GM19238 (cell line): ENCODE data around the gene SZT2.

Source experiments
- DNase-seq: peaks from one replicate; pipeline ENCODE4 v3.0.0; 2011; ENCODE audit warnings: low spot score; ENCODE audit not compliant: insufficient read length

The SZT2 gene

DNA sequence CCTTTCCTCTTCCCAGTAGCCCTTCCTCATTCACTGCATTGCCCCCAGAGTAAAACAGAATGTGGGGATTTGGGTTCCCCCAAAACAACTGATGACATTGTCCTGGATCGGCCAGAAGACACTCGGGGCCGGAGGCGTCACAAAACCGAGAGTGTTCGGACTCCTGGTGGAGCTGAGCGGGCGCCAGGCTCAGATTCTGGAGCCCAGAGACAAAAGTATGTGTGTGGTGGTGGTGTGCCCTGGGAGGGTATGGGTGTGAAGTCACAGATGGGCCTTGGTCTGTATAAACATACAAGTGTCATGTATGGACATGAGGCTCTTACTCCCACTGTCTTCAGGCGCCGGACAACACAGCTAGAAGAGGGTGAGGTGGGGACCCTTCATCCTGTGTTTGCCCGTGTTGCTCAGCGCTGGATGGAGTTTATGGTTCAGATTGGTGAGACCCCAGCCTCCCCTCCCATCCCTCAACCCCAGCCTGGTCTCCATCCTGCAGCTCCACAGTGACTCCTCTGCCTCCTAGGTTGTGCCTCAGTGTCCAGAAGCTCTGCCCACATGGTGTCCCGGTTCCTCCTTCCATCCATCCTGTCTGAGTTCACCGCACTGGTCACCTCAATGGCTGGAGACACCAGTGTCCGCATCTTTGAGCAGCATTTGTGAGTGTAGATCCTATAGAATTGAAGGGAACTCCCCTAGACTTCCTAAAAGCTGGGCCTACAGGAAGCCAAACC is 51.6 kb downstream of the SZT2 start:
- DNase-seq = no peak

DNA sequence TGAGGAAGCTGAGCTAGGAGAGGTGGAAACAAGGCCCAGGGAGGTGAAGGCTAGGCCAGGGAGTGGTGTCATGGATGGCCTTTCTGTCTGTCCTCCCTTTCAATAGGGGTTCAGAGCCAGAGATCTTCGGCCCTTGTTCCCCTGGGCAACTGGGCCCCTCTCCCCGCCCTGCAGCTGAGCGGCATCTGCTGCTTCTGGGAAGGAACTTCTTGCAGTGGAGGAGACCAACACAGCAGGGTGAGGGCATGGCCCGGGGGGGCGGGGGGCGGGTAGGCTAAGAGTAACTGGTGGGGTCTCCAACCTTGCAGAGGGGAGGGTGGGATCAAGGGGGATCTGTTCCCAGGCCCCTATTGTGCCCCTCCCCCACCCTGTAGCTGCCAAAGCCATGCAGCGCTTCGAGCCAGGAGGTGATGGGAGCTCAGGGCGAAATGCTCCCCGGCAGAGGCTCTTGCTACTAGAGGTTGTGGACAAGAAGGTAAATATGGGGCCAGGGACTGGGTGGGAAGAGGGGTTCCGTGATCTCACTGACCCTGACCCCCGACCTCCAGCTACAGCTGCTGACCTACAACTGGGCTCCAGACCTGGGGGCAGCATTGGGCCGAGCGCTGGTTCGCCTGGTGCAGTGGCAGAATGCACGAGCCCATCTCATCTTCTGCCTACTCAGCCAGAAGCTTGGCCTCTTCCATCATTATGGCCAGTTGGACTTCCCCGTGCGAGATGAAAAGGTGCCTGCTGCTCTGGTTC is 52.4 kb downstream of the SZT2 start:
- DNase-seq = no peak

DNA sequence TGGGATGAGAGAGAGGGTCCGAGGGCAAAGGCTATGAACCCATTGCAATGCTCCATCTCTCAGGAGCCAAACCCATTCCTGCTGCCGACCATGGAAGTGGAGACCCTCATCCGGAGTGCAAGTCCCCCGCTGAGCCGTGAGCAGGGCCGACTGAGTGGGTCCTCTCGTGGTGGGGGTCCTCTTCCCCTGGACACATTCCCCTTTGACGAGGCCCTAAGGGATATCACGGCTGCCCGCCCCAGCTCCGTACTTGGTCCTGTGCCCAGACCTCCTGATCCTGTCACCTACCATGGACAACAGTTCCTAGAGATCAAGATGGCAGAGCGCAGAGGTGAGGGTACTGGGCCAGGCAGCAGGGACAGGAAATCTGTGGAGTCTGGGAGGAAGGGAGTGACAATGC is 53.1 kb downstream of the SZT2 start:
- no peak for DNase-seq

DNA sequence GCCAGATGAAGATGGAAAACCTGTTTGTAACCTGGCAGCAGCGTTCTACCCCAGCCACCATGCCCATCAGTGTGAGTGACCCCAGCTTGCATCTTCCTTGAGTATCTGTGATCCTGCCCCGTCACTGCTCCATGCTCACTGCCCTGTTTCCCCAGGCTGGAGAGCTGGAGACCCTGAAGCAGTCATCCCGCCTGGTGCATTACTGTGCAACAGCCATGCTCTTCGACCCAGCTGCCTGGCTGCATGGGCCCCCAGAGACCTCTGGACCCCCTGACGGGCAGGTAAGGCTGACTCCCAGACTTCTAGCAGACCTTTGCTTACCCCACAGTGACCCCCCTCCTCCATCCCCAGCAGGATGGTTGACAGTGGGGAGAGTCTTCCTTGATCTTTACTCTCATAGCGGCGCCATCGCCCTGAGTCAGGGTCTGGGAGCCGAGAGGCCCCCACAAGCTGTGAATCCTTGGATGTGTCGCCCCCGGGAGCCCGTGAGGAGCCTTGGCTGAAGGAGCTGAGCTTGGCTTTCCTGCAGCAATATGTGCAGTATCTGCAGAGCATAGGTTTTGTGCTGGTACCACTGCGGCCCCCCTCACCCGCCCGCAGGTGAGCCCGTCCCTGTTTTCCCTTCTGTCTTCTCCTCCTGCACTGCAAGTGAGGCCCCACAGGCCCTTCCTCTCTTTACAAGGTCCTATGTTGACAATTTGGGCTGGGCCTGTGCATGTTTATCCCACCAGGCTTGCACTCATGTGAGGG is 53.7 kb downstream of the SZT2 start:
- no peak for DNase-seq

DNA sequence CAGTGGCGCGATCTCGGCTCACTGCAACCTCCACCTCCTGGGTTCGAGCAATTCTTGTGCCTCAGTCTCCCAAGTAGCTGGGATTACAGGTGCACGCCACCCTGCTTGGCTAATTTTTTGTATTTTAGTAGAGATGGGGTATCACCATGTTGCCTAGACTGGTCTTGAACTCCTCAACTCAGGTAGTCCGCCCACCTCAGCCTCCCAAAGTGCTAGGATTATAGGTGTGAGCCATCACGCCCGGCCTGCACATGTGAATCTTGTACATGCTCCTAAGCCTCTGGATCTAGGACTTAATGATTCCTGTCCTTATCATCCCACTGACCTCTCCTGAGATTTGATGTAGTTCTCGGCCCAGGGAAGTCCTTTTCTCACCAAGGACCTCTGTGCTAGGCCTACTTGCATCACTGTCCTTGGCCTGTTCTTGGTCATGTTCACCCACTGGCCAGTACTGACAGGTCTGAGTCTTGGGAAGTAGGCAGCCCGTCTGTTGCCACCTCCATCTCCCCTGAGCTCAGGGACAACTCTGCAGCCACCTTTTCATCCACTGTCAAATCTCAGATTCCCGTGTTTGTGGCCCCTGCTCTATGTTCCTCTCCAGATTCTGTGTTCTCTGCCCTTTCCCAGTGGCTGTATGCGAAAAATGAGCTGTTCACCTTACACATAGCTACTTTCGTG is 54.6 kb downstream of the SZT2 start:
- DNase-seq = no peak

DNA sequence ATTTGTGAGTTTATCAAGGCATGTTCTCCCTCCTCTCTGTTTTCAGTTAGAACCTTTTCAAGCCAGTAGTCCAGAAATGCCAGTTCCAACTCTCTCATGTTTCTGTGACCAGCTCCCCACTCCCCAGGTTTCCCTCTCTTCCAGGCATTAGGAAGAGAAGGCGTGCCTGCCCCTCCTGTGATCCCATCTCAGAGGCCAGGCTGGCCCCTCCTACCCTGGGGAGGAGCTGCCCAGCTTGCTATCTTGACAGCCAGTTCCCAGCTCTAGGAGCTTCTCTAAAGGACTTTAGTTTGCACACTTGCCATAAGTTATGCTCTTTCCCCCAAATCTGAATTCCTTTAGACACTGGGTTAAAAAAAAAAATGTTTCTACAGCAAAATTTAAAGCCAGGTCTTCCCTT is 55.1 kb downstream of the SZT2 start:
- DNase-seq = no peak

DNA sequence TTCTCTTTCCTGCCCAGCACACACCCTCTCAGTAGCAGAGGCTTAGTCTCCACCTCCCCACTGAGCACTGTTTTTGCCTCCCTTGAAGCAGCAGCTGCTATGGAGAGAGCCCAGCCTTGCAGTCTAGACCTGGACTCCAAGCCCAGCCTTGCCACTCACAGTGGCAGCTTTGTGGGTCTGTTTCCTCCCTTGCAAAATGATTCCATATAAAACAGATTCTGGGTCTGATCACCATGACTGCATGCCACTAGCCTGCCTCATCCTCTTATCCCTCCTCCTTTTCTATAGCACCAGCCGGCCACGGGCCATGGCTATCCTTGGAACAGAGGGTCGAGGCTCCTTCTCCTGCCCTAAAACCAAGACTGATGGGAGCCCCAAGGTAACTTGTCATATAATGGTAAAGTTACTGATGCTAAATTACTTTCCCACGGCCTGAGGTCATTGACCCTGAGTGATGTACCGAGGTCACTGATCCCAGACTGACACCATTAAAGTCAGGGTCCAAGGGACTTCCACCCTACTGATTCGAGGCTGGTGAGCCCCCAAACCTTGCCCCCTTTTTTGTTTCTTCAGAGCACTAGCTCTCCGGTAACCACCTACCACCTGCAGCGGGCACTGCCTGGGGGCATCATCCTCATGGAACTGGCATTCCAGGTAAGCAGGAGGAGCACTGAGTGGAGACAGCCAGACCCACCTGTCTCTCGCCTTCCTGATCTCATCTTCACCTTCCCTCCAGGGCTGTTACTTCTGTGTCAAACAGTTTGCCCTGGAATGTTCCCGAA is 56.1 kb downstream of the SZT2 start:
- no peak for DNase-seq

DNA sequence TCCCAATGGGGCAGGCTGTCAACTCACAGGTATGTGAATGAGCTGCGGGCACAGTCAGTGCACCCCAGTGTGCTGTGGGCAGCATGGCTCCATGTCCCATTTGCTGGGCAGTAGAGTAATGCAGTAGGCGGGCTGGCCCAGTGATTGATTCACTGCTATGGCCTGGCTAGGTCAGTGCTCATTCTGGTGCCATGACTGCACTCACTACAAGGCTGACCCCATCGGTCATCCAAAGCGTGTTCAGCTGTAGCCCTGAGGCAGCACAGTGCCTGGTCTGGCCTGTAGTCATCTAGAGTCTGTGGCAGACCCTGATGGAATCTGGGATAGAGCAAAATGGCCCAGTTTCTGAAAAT is 56.7 kb downstream of the SZT2 start:
- no peak for DNase-seq

DNA sequence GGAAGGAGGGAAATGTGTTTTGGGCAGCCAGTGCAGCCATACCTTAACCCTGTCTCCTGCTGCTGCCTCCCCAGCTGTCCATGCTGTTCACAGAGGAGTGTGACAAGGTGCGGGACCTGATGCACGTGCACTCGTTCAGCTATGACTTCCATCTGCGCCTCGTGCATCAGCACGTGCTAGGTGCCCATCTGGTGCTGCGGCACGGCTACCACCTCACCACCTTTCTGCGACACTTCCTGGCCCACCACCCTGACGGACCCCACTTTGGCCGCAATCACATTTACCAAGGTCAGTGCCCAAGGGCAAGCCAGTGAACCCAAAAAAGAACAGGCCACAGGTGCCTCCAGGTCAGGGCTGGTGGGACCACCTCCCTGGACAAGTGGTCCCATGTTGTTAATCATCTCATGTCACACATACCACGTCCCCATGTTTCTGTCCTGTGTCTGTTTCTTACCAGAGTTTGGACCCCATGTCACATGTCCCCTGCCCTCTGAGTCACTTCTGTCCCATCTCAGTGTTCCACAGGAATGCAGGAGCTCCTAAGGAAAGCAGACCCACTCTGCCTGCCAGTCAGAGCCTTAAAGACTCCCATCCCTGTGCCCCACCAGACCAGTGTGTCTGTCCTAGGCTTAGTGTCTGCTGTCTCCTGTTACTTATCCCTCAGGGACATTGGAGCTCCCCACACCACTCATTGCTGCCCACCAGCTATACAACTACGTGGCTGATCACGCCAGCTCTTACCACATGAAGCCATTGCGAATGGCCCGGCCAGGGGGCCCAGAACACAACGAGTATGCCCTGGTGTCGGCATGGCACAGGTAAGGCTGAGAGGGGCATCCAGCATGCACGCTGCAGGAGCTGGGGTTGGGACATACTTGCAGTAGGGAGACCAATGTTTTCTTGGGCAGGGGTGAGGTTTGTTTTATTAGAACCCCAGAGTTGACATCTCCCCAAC is 57.5 kb downstream of the SZT2 start:
- no peak for DNase-seq

DNA sequence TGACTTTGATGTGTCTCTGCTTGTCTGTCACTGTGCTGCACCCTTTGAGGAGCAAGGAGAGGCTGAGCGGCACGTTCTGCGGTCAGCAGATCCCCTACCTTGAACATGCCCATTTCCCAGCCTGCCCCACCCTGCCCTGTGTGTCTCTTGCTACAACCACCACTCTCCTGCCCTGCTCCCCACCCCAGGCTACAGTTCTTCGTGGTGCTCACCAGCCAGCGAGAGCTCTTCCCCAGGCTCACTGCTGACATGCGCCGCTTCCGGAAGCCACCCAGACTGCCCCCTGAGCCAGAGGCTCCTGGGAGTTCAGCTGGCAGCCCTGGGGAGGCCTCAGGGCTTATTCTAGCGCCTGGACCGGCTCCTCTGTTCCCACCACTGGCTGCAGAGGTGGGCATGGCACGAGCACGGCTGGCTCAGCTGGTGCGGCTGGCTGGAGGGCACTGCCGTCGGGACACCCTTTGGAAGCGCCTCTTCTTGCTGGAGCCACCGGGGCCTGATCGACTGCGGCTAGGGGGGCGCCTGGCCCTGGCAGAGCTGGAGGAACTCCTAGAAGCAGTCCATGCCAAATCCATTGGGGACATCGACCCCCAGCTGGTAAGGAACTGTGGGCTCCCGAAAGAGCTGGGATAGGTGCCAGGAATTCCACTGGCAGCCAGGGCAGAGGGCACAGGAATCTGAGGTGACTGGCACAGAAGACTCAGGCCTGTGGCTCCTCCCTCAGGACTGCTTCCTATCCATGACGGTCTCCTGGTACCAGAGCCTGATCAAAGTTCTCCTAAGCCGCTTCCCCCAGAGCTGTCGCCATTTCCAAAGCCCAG is 58.4 kb downstream of the SZT2 start:
- DNase-seq = no peak

DNA sequence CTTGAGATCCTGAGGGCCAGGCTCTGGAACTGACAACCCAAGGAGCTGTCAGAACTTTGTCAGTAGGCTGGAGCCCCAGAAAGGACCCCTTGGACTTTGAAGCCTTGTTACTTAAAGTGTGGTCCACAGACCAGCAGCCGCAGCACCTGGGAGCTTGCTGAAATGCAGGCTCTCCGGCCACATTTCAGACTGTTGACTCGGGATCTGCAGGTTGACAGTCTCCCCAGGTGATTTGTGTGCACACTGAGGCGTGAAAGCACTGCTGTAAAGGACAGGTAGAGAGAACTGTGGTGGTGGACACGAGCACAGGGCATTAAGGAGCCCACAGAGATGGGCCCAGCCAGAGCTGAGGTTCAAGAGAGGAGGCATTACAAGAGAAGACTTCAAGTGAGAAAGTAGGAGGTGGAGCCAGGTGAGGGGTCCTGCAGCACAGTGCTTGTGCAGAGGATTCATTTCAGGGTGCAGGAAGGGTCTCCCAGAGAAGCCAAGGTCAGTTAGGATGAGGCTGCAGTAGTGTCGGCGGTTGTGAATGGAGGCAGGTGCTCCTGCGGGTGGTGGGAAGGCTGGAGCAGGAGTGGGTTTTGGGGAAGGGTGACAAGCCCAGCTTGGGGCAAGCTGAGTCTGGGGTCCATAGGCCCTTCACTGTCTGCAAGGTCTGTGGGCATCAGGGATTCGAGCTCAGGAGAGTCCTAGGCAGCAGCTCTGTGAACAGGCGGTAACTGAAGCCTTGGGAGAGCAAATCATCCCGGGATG is 59.4 kb downstream of the SZT2 start:
- no peak for DNase-seq

DNA sequence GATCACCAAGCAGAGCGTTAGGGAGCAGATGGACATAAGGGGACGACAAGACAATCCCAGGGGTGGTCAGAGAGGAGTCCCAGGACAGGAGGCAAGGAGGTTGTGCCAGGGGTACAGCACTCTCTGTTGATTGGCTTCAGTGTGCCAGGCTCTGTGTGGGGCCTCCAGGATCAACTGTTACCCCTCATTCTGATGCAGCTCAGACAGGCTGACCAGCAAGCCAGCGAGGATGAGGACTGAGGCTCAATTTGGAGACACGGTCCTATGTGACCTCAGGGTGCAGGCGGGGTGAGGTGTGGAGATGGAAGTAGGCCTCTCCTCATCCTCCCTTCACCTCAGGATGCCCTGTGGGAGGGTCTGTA is 60.0 kb downstream of the SZT2 start:
- no peak for DNase-seq

DNA sequence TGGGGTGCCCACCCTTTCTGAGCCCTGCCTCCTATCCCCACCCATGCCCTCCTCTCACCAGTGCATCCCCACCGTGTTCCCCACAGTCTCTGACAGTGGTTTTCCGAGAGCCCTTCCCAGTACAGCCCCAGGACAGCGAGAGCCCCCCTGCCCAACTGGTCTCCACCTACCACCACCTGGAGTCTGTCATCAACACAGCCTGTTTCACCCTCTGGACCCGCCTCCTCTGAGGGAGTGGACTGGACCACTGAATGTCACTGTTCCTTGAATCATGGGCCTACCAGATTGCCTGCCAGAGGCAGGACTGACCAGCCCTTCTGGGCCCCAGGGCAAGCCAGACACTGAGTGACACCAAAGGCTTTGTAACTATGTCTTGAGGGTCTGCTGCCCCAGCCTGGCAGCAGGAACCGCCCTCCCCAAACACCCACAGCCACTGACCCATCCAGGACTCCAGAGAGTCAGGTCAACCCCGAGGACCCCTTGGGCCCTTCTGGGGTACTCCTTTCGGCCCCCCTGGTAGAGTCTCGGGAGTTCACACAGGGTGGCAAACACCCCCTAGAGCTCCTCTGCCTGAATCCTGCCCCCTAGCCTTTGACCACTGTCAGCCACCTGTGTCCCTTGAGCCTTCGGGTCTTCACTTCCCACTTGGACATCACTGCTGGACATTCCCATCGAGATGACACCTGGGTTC is 60.7 kb downstream of the SZT2 start:
- DNase-seq = no peak

DNA sequence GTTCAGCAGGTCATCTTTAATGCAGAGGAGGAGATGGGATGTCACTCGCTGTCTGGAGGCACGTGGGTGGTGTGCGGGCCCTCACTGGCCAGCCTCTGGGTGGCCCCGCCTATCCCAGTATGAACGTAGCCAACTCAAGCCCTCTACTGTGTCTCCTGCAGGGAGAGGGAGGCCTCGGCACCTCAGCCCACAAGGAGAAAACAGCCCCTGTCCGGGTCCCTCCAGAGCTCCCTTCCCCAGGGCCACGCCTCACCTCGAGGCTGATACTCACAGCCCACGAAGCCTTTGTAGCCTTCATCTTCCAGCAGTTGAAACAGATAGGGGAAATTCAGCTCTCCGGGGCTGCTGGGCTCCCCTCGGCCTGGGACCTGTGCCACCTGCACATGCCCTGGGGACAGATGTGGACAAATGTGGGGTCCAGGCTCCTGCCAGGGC is 61.5 kb downstream of the SZT2 start:
- DNase-seq = no peak

DNA sequence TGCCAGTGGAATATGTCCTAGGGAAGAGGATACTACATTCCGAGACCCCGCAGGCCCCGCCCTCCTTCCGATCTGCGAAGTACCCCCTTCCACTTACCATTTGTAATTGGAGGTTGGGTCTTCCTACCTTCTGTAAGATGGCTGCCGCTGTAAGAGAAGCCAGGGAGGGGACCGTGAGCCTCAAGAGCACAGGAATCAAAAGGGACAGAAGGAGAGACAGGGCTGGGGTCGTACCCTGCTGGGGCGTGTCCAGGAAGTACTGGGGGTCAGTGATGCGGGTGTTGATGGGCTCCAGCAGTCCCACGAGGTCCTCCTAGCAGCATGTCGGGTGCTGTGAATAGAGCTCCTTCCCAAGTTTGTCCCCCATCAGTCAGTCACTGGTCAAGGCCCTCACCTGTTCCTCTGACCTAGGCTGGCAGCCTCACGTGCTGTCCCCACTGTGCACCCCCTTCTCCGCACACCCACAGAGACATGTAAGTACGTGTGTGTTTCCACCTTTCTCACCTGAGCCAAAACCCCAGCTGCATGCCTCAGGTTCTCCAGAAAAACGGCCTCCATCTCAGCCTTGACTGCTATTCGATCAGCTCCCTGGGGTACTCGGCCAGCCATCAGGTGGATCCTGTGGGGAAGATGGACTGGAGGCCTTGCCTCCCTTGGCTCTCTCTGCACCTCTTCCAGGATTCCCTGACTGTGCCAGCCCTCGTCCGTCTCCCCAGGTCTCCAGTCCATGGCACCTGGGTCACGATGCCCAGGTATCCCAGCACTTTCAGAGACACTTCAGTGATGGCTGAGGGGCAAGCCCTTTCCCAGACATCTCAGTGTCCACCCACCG is 62.2 kb downstream of the SZT2 start:
- no peak for DNase-seq

DNA sequence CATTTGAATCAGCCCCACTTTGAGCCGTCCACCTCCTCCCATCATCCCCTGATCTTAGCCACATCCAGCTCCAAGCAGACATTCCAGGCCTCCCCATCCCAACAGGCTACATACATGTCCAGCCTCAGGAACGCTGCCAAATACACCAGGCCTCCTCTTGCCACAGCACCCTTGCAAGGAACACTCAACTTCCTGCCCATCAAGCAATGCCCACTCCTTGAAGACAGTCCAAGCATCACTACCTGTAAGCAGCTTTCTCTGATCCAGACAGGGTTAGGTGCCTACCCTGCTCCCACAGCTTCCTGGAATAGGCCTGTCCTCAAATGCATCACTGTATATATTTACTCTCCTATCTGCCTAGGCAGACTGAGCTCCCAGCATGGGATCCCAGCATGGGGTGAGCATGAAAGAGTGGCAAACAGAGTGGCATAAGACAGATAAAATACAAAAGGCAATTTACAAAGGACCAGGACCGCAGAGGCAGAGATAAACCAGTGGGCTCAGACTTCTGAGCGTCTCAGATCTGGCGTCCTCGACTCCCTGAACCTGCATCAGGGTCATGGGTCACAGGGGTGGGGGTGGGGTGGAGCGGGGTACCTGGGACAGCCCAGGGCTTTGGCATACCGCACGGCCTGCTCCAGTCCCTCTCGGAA is 63.2 kb downstream of the SZT2 start:
- no peak for DNase-seq
